Right atrium auricular region (tissue), 2 donors: ENCODE results near the gene SEMA5A. TPM values are rescaled to one million over a fixed set of nuclear protein-coding genes. Genes with fewer than 3 reads are reported as not detected.

Source experiments
- DNase-seq: peaks from one replicate; pipeline ENCODE4 v3.0.0-alpha.2; 2019; ENCODE audit warnings: low spot score
- H3K27ac ChIP-seq, 2 donors: fragments of 200-600 bp; sonication (generic); 1 replicate in 1 of 2; 2 replicates in 1 of 2; pipeline ENCODE4 v1.5.1; 2016 to 2019
- H3K27me3 ChIP-seq, 2 donors: fragments of 200-600 bp; sonication (generic); one replicate each; pipeline versions ENCODE4 v1.5.1 to v1.6.0; 2017 to 2019
- H3K36me3 ChIP-seq: fragments of 200-600 bp; sonication (generic); one replicate; pipeline ENCODE4 v1.5.1; 2016
- H3K4me1 ChIP-seq, 2 donors: fragments of 200-600 bp; sonication (generic); one replicate each; pipeline versions ENCODE4 v1.5.1 to v1.6.0; 2017 to 2019
- H3K4me3 ChIP-seq, 2 donors: fragments of 200-600 bp; sonication (generic); 1 replicate in 1 of 2; 2 replicates in 1 of 2; pipeline ENCODE4 v1.5.1; 2017 to 2019; ENCODE audit warnings: mild to moderate bottlenecking in 1 of 2, moderate library complexity in 1 of 2
- H3K9me3 ChIP-seq, 2 donors: fragments of 200-600 bp; sonication (generic); one replicate each; pipeline ENCODE4 v1.5.1; 2019
- CTCF ChIP-seq, 2 donors: fragments of 200-600 bp; sonication (generic); IDR thresholded peaks; one replicate each; pipeline ENCODE4 v1.5.1; 2019; ENCODE audit warnings: antibody characterized with exemption in 2 of 2
- total RNA-seq, 2 donors: library from RNA; depleted of rRNA; stranded (reverse); fragments of >200 nt; gene quantifications; one replicate each; pipeline ENCODE4 v1.1.0, GENCODE V29; 2016

SEMA5A gene
- total RNA-seq, 2 donors from 2014 or later = 14.1 to 26.2 TPM

GRCh38 chr5:9173281-9174048 is 372.4 kb downstream of the SEMA5A start:
- no peak for DNase-seq
- H3K27ac ChIP-seq = no peak overlapping the region
- H3K27me3 ChIP-seq = no peaks in the 10 kb centered on the region

GRCh38 chr5:9170026-9170425 is 375.8 kb downstream of the SEMA5A start:
- Histone ChIP-seq H3K36me3 (no peaks in the 10 kb centered on the region), H3K4me3 (no peak overlapping the region), H3K9me3 (no peaks in the 10 kb centered on the region), H3K27me3 (no peaks in the 10 kb centered on the region), H3K4me1 (no peaks in the 10 kb centered on the region), H3K27ac (no peak overlapping the region)
- no peak for DNase-seq
- TF ChIP-seq CTCF (IDR thresholded peaks at IDR 0.05) = no peak

More at GRCh38 chr5:9173281-9174048, 372.4 kb downstream of the SEMA5A start:
- TF ChIP-seq CTCF (IDR thresholded peaks at IDR 0.05) = no peak
- Histone ChIP-seq H3K9me3 (peaks cover 0 to 4% of the 10 kb centered on the region in 2 donors), H3K36me3 (no peaks in the 10 kb centered on the region), H3K4me1 (no peaks in the 10 kb centered on the region), H3K4me3 (no peak overlapping the region)

- Histone ChIP-seq H3K4me1 (no peaks in the 10 kb centered on the region), H3K4me3 (no peak overlapping the region), H3K27me3 (no peaks in the 10 kb centered on the region), H3K36me3 (no peaks in the 10 kb centered on the region), H3K27ac (no peak overlapping the region), H3K9me3 (no peaks in the 10 kb centered on the region)
- no peak for DNase-seq
- no peak for TF ChIP-seq CTCF (IDR thresholded peaks at IDR 0.05)
These were observed 376.3 kb downstream of the SEMA5A start for GRCh38 chr5:9169557-9169902.

- Histone ChIP-seq H3K9me3 (no peaks in the 10 kb centered on the region), H3K4me1 (no peaks in the 10 kb centered on the region), H3K4me3 (no peak overlapping the region), H3K27ac (no peak overlapping the region), H3K27me3 (no peaks in the 10 kb centered on the region), H3K36me3 (no peaks in the 10 kb centered on the region)
- no peak for DNase-seq
- no peak for TF ChIP-seq CTCF (IDR thresholded peaks at IDR 0.05)
These were observed 376.9 kb downstream of the SEMA5A start for GRCh38 chr5:9168791-9169556.

GRCh38 chr5:9166202-9167112 is 379.4 kb downstream of the SEMA5A start:
- DNase-seq = no peak
- H3K4me3 ChIP-seq = no peak overlapping the region
- H3K9me3 ChIP-seq = no peaks in the 10 kb centered on the region
- no peaks in the 10 kb centered on the region for H3K4me1 ChIP-seq
- TF ChIP-seq CTCF (IDR thresholded peaks at IDR 0.05) = no peak
- no peak overlapping the region for H3K27ac ChIP-seq
- H3K27me3 ChIP-seq = no peaks in the 10 kb centered on the region
- no peaks in the 10 kb centered on the region for H3K36me3 ChIP-seq
